ENCODE results near the gene ATP5PD.
"Not testable (repeated sequence)": the region's sequence is repeated elsewhere in the genome, so short reads cannot be mapped to it uniquely, and the experiment has no call there.

Gene ATP5PD

GRCh38 chr17:75030161-75030560, 16.6 kb downstream of the ATP5PD start:
- peaks cover 11% of the 10 kb centered on the region for H3K9me3 ChIP-seq (ENCODE audit: control insufficient read depth, low read length)
- DNase-seq (ENCODE audit: low read depth), result no peak
- H3K9ac ChIP-seq (ENCODE audit: low read length), result no peak overlapping the region
- H3K4me1 ChIP-seq (ENCODE audit: control insufficient read depth, insufficient read depth, low read length), result peaks cover 20% of the 10 kb centered on the region
- H3K36me3 ChIP-seq (ENCODE audit: control insufficient read depth, insufficient read depth, low read length, severe bottlenecking), result no peaks in the 10 kb centered on the region
- H3K27me3 ChIP-seq (replicated peaks; ENCODE audit: control insufficient read depth, insufficient read depth, low read length), result no peaks in the 10 kb centered on the region
- no peak overlapping the region for H3K4me3 ChIP-seq (ENCODE audit: low read length)

DNA sequence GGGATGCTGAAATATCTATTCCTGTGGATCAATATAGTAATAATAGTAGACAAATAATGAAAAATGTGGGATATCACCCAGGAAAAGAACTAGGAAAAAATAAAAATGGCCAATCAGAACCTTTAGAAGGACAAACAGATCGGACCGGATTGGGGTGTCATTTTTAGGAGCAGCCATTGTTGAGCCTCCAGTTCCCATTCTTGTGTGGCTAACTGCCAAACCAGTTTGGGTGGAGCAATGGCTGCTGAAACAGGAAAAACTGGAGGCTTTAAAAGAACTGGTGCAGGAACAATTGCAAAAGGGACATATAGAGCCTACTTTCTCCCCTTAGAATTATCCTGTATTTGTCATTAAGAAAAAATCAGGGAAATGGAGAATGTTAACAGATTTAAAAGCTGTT, 20.1 kb downstream of the ATP5PD start:
- Histone ChIP-seq H3K36me3 (ENCODE audit: control insufficient read depth, insufficient read depth, low read length, severe bottlenecking) (peaks cover 12% of the 10 kb centered on the region), H3K9me3 (ENCODE audit: control insufficient read depth, low read length) (peaks cover 11% of the 10 kb centered on the region)
- H3K4me3 ChIP-seq (ENCODE audit: low read length); H3K4me1 ChIP-seq (ENCODE audit: control insufficient read depth, insufficient read depth, low read length); H3K27me3 ChIP-seq (replicated peaks; ENCODE audit: control insufficient read depth, insufficient read depth, low read length); DNase-seq (ENCODE audit: low read depth); H3K9ac ChIP-seq (ENCODE audit: low read length): not testable (repeated sequence)

GRCh38 chr17:75025398-75025734, 21.4 kb downstream of the ATP5PD start:
- not testable (repeated sequence) for H3K4me3 ChIP-seq (ENCODE audit: low read length); H3K9ac ChIP-seq (ENCODE audit: low read length); DNase-seq (ENCODE audit: low read depth); H3K27me3 ChIP-seq (replicated peaks; ENCODE audit: control insufficient read depth, insufficient read depth, low read length); H3K4me1 ChIP-seq (ENCODE audit: control insufficient read depth, insufficient read depth, low read length); H3K9me3 ChIP-seq (ENCODE audit: control insufficient read depth, low read length)
- H3K36me3 ChIP-seq (ENCODE audit: control insufficient read depth, insufficient read depth, low read length, severe bottlenecking), result peaks cover 25% of the 10 kb centered on the region

DNA sequence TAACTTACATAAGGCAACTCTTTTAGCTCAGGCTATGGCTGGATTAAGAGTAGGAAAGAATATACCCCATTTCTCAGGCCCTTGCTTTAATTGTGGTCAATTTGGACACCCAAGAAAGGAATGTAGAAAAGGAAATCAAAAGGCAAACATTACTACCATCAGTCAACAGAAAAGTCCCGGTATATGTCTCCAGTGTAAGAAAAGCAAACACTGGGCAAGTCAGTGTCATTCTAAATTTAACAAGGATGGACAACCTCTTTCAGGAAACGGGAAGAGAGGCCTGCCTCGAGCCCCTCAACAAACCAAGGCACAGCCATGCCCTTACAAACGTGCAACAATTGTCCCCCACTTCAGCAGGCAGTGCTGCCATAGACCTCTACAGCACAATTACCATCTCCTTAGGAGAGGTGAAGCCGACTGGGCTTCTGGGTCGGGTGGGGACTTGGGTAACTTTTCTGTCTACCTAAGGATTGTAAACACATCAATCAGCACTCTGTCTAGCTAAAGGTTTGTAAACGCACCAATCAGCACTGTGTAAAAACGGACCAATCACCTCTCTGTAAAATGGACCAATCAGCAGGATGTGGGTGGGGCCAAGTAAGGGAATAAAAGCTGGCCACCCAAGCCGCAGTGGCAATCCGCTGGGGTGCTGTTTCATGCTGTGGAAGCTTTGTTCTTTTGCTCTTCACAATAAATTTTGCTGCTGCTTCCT, 21.9 kb downstream of the ATP5PD start:
- Histone ChIP-seq H3K9ac (ENCODE audit: low read length) (no peak overlapping the region), H3K36me3 (ENCODE audit: control insufficient read depth, insufficient read depth, low read length, severe bottlenecking) (peaks cover 28% of the 10 kb centered on the region), H3K4me3 (ENCODE audit: low read length) (no peak overlapping the region), H3K27me3 (replicated peaks; ENCODE audit: control insufficient read depth, insufficient read depth, low read length) (no peaks in the 10 kb centered on the region), H3K9me3 (ENCODE audit: control insufficient read depth, low read length) (peaks cover 4% of the 10 kb centered on the region), H3K4me1 (ENCODE audit: control insufficient read depth, insufficient read depth, low read length) (no peaks in the 10 kb centered on the region)
- no peak for DNase-seq (ENCODE audit: low read depth)

DNA sequence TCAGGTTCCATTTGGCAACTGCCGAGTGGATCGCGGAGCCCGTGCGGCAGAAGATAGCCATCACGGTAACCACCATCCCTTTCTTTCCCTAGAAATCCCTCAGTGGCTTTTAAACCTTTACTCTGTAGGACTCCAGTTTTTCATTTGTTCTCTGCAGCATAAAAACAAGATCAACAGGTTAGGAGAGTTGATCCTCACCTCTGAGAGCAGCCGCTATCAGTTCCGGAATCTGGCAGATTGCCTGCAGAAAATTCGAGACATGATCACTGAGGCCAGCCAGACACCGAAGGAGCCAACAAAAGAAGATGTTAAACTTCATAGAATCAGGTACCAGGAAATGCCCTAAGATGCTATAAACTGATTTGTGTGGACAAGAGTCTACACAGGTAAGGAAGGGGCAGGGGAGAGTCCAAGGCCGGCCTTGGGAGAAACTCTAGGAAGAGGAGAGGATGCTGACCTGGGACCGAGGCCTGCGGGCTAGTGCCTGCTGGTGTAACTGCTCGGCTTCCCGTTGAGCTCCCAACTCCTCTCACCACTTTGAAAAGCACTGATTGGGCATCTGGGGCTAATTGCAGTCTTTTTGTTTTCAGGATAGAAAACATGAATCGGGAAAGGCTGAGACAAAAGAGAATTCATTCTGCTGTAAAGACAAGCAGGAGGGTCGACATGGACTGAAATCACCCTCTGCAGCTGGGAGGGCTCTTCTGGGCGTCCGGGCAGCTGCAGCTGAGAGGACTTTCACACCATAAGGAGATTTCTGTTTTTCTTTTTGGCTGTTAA, 26.2 kb downstream of the ATP5PD start:
- no peaks in the 10 kb centered on the region for H3K9me3 ChIP-seq (ENCODE audit: control insufficient read depth, low read length)
- DNase-seq (ENCODE audit: low read depth), result no peak
- peaks cover 40% of the 10 kb centered on the region for H3K36me3 ChIP-seq (ENCODE audit: control insufficient read depth, insufficient read depth, low read length, severe bottlenecking)
- no peak overlapping the region for H3K9ac ChIP-seq (ENCODE audit: low read length)
- H3K4me1 ChIP-seq (ENCODE audit: control insufficient read depth, insufficient read depth, low read length), result no peaks in the 10 kb centered on the region
- H3K4me3 ChIP-seq (ENCODE audit: low read length), result no peak overlapping the region
- no peaks in the 10 kb centered on the region for H3K27me3 ChIP-seq (replicated peaks; ENCODE audit: control insufficient read depth, insufficient read depth, low read length)

DNA sequence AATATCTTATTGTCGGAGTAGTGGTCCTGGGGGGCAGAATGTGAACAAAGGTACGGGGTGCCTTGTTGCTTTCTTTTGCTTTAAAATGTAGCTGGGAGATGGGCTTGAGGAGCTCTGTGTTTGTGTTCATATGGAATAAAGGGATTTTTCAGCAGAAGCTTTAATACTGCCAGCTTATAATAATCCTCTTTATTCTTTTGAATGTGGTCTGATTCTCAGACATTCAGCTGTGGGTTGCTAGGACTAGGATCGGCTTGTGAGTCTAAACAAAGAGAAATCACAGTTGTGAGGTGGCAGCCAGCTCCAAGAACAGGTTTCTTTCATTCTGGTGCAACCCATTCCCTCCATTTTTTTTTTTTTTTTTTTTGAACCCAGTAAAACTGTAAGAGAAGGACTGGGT, 27.1 kb downstream of the ATP5PD start:
- Histone ChIP-seq H3K4me3 (ENCODE audit: low read length) (no peak overlapping the region), H3K4me1 (ENCODE audit: control insufficient read depth, insufficient read depth, low read length) (no peaks in the 10 kb centered on the region), H3K9me3 (ENCODE audit: control insufficient read depth, low read length) (no peaks in the 10 kb centered on the region), H3K27me3 (replicated peaks; ENCODE audit: control insufficient read depth, insufficient read depth, low read length) (no peaks in the 10 kb centered on the region), H3K9ac (ENCODE audit: low read length) (no peak overlapping the region), H3K36me3 (ENCODE audit: control insufficient read depth, insufficient read depth, low read length, severe bottlenecking) (peaks cover 40% of the 10 kb centered on the region)
- DNase-seq (ENCODE audit: low read depth), result no peak

GRCh38 chr17:75019146-75019545, 27.6 kb downstream of the ATP5PD start:
- no peak overlapping the region for H3K4me3 ChIP-seq (ENCODE audit: low read length)
- no peaks in the 10 kb centered on the region for H3K4me1 ChIP-seq (ENCODE audit: control insufficient read depth, insufficient read depth, low read length)
- H3K9ac ChIP-seq (ENCODE audit: low read length), result no peak overlapping the region
- peaks cover 40% of the 10 kb centered on the region for H3K36me3 ChIP-seq (ENCODE audit: control insufficient read depth, insufficient read depth, low read length, severe bottlenecking)
- H3K9me3 ChIP-seq (ENCODE audit: control insufficient read depth, low read length), result no peaks in the 10 kb centered on the region
- DNase-seq (ENCODE audit: low read depth), result no peak
- no peaks in the 10 kb centered on the region for H3K27me3 ChIP-seq (replicated peaks; ENCODE audit: control insufficient read depth, insufficient read depth, low read length)

- DNase-seq (ENCODE audit: low read depth), result no peak
- no peaks in the 10 kb centered on the region for H3K27me3 ChIP-seq (replicated peaks; ENCODE audit: control insufficient read depth, insufficient read depth, low read length)
Measured at GRCh38 chr17:75013092-75013559, 33.6 kb downstream of the ATP5PD start.

DNA sequence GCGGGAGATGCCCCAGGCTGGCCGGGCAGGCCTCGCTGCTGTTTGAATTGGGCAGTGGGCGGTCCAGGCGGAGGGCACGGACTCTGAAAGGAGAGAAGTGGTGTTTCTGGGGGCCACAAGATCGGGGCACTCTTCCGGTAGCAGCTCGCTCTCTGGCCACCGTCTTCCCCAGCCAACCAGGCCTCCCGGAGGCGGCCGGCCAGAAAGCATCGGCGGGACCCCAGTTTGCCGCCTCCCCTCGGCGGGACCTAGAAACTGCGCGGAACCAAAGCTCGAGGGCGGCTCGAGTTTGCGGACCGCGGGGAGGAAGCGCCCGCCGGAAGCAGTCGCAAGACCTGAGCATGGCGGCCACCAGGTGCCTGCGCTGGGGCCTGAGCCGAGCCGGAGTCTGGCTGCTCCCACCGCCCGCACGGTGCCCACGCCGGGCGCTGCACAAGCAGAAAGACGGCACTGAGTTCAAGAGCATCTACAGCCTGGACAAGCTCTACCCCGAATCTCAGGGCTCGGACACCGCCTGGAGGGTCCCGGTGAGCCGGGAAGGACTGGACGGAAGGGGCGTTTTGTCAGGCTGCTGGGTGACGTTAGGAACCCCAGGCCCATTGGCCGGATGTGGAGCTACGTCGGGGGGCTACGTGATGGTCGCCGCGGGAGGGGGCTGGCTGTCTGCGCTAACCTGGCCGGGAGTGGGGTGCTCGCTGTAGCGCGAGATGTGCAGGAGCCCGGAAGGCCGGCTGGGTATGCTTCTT, 34.2 kb downstream of the ATP5PD start, which contains the start of gene MRPL58:
Gene MRPL58, plus strand, starts transcription at position 325 of the 746 bp plus-strand sequence. Its CDS starts 17 bp downstream, at position 342.
- Histone ChIP-seq H3K4me1 (ENCODE audit: control insufficient read depth, insufficient read depth, low read length) (peaks cover 19% of the 10 kb centered on the region), H3K9me3 (ENCODE audit: control insufficient read depth, low read length) (no peaks in the 10 kb centered on the region), H3K9ac (ENCODE audit: low read length) (peak within 1 kb of the TSS; percentile 92), H3K36me3 (ENCODE audit: control insufficient read depth, insufficient read depth, low read length, severe bottlenecking) (no peaks in the 10 kb centered on the region), H3K4me3 (ENCODE audit: low read length) (peak within 1 kb of the TSS; percentile 91), H3K27me3 (replicated peaks; ENCODE audit: control insufficient read depth, insufficient read depth, low read length) (no peaks in the 10 kb centered on the region)
- DNase-seq (ENCODE audit: low read depth), result peak; percentile 96

More at GRCh38 chr17:75013092-75013559, 33.6 kb downstream of the ATP5PD start:
- Histone ChIP-seq H3K4me1 (ENCODE audit: control insufficient read depth, insufficient read depth, low read length) (peaks cover 19% of the 10 kb centered on the region), H3K9me3 (ENCODE audit: control insufficient read depth, low read length) (no peaks in the 10 kb centered on the region), H3K36me3 (ENCODE audit: control insufficient read depth, insufficient read depth, low read length, severe bottlenecking) (peaks cover 3% of the 10 kb centered on the region), H3K4me3 (ENCODE audit: low read length) (peak overlapping the region; percentile 91), H3K9ac (ENCODE audit: low read length) (peak overlapping the region; percentile 92)

- H3K9me3 ChIP-seq (ENCODE audit: control insufficient read depth, low read length), result no peaks in the 10 kb centered on the region
- peak overlapping the region; percentile 92 for H3K9ac ChIP-seq (ENCODE audit: low read length)
- no peaks in the 10 kb centered on the region for H3K36me3 ChIP-seq (ENCODE audit: control insufficient read depth, insufficient read depth, low read length, severe bottlenecking)
- H3K27me3 ChIP-seq (replicated peaks; ENCODE audit: control insufficient read depth, insufficient read depth, low read length), result no peaks in the 10 kb centered on the region
- H3K4me3 ChIP-seq (ENCODE audit: low read length), result peak overlapping the region; percentile 91
- no peak for DNase-seq (ENCODE audit: low read depth)
- peaks cover 19% of the 10 kb centered on the region for H3K4me1 ChIP-seq (ENCODE audit: control insufficient read depth, insufficient read depth, low read length)
Measured at GRCh38 chr17:75012096-75012345, 34.7 kb downstream of the ATP5PD start.

GRCh38 chr17:75011401-75012095, 35.2 kb downstream of the ATP5PD start:
- Histone ChIP-seq H3K4me1 (ENCODE audit: control insufficient read depth, insufficient read depth, low read length) (peaks cover 19% of the 10 kb centered on the region), H3K36me3 (ENCODE audit: control insufficient read depth, insufficient read depth, low read length, severe bottlenecking) (no peaks in the 10 kb centered on the region), H3K9ac (ENCODE audit: low read length) (peak overlapping the region; percentile 92), H3K9me3 (ENCODE audit: control insufficient read depth, low read length) (no peaks in the 10 kb centered on the region), H3K27me3 (replicated peaks; ENCODE audit: control insufficient read depth, insufficient read depth, low read length) (no peaks in the 10 kb centered on the region), H3K4me3 (ENCODE audit: low read length) (peak overlapping the region; percentile 91)
- DNase-seq (ENCODE audit: low read depth), result peak; percentile 63

Measured in adipocyte (in vitro differentiated cells).